Choroid plexus epithelial cell (primary cell): ENCODE data around the gene SRGAP3.
A peak's percentile ranks its signal among the peaks of the same experiment; 100 is the strongest.

Source experiments
- DNase-seq: peaks from one replicate; pipeline ENCODE4 v3.0.0-alpha.2; 2010; ENCODE audit warnings: low read depth
- H3K4me3 ChIP-seq: 2 replicates; pipeline ENCODE4 v1.5.1; 2011; ENCODE audit warnings: low read depth, mild to moderate bottlenecking, control low read depth, low read length, moderate library complexity
- TF ChIP-seq, protein P1 (sequence below): conservative IDR thresholded peaks from 2 replicates; pipeline ENCODE4 v1.5.1; 2011; ENCODE audit warnings: low read depth, mild to moderate bottlenecking, control low read depth, inconsistent platforms, low read length, moderate library complexity

Gene SRGAP3

DNA sequence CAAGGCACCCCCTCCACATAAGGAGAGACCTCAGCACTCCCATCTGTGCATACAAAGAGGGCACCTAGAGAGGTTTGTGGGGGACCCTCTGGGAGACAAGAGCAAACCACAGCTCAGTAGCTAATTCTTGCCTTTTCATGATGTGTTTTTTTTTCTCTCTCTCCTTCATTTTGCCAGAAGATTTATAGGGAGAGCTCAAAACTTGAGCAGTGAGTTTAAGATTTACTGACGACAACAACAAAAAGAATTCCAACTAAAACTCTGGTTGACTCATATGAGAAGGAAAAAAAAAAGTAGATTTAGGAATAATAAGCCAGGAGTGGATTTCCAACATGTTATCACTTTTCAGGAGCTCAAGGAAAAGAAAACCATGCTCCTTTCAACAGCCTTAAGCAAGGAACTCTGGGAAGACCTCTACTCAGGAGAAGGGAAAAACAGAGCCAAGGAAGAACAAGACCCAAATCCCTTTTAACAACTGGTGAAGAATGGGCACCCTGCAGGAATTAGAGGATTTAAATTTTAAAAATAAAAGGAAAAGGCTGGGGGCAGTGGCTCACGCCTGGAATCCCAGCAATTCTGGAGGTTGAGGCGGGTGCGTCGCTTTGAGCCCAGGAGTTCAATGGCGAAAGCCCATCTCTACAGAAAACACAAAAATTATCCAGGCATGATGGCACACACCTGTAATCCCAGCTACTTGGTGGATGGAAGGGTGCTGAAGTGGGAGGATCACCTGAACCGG lies 228.0 kb downstream of the SRGAP3 start:
- H3K4me3 ChIP-seq: no peak overlapping the region
- TF ChIP-seq, protein P1, sequence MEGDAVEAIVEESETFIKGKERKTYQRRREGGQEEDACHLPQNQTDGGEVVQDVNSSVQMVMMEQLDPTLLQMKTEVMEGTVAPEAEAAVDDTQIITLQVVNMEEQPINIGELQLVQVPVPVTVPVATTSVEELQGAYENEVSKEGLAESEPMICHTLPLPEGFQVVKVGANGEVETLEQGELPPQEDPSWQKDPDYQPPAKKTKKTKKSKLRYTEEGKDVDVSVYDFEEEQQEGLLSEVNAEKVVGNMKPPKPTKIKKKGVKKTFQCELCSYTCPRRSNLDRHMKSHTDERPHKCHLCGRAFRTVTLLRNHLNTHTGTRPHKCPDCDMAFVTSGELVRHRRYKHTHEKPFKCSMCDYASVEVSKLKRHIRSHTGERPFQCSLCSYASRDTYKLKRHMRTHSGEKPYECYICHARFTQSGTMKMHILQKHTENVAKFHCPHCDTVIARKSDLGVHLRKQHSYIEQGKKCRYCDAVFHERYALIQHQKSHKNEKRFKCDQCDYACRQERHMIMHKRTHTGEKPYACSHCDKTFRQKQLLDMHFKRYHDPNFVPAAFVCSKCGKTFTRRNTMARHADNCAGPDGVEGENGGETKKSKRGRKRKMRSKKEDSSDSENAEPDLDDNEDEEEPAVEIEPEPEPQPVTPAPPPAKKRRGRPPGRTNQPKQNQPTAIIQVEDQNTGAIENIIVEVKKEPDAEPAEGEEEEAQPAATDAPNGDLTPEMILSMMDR: no peak
- no peak for DNase-seq

DNA sequence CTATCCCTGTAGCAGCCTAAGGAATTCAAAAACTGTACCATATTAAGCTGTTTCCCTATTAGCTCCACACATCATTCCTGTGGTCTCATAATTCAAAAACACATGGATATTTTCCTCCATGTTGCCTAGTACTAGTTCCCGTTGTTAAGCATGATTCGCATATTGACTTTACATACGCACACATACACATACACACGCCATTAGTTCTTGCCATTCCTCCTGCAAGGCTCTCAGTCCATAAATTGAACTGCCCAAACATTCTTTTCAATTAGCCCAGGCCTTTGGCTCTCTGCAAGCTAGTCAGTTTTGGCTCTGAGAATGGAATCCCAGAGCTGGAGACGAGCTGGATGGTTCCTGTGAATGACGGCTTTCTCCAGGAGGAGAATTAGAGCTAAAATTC lies 229.0 kb downstream of the SRGAP3 start:
- no peak for DNase-seq
- TF ChIP-seq, protein P1: no peak

DNA sequence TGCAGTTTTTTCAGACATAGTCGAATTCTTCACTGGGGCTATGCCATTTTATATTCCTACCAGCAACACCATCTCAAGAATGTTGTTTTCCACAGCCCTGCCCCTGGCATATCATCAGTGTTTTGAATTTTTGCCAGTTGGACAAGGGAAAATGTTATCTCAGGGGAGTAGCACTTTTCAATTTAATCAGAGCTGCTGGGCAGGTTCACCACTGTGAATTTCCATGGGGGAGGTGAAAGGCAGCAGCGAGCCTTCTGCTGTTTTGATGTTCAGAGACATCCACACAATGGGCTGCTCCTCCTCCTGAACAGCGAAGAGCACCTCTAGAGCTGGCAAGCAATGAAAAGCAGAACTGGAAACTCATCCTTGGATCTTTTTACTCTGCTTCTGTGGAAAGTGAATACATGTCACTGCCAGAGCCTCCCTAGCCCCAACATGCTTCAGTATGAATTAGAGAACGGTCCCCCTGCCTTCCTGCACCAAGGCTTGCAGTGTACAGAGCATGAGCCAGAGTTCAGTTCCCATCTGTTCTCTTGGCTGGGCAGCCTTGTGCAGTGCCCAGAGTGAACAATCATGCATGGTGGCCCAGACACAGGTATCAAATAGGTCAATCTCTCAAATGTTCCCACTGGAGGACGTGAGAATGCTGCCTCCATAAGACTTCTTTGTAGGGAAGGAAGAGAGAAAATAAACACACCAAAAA lies 230.0 kb downstream of the SRGAP3 start:
- DNase-seq: no peak
- TF ChIP-seq, protein P1: no peak
- no peak overlapping the region for H3K4me3 ChIP-seq

More for the DNA sequence above, 229.0 kb downstream of the SRGAP3 start:
- no peak overlapping the region for H3K4me3 ChIP-seq

DNA sequence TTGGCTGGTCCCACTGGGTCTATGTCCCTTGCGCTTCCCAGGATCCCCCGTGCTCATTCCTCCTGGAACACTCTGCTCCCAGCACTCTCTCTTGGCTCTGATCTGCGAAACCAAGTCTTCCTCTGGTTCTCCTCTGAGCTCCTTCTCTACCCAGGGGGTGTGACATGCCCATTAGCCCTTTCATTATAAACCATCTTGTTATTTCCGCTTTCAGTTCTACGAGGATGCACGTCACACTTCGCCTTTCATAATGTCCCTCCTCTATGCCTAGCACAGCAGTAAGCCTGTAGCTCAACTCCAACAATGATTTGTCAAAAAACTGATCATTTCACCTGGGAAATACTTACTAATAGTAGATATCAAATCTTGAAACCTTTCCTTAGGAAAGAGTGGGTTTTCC lies 234.2 kb downstream of the SRGAP3 start:
- TF ChIP-seq, protein P1: no peak
- DNase-seq: no peak

DNA sequence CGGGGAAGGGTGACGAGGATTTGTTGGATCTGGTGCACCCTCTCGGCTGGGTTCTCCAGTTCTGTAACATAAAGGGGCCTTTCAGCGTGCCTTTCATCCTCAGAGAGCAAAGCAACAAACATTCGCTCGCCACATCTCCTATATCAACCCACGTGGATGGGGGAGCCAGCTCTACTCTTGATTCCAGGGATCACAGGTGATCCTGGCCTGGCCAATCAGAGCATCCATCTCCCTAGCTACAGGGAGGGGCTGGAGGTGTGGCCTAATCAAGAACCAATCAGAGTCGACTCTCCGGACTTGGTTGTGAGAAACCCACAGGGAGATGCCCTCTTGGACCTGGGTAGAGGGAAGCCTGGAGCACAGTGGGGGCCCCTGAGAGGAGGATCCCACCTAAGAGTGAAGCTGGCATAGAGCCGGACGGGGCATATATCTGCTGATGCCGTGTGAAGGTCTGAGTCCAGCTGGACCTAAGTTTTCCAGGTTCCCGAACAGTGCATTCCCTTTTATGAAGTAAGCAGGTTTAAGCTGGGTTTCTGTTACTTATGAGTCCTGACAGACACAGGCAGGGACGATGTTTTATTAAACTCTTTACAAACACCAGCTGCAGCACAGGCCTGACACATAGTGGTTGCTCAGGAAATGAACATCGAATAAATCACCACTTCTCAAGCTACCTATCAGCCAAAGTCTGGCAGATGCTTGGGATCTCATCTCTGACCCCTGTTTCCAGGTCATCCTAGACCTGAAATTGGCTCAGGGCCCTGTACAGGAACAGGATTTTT lies 235.5 kb downstream of the SRGAP3 start:
- TF ChIP-seq, protein P1: peak; percentile 43
- DNase-seq: peak; percentile 64
- no peak overlapping the region for H3K4me3 ChIP-seq

More for the DNA sequence above, 234.2 kb downstream of the SRGAP3 start:
- H3K4me3 ChIP-seq: no peak overlapping the region

DNA sequence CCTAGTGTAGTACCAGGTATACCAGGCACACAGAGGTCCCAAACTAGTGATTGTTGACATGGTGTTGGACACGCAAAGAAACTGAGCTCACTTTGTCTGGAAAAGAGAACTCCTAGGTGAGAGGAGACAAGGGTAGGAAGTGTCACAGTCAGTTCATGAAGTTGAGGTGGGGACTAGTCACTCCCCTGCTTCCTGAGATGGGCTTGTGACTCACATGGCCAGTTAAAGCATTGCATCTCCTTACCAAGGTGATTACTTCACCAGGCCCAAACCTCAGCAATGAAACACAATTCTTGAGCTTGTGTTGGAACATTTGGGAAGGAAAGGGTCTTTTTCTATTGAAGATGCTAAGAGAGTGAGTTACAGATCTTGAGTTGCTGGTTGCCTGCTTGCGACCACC lies 236.9 kb downstream of the SRGAP3 start:
- DNase-seq: no peak

More for the DNA sequence above, 236.9 kb downstream of the SRGAP3 start:
- TF ChIP-seq, protein P1: no peak
- H3K4me3 ChIP-seq: no peak overlapping the region
